HG03378 (cell line): ENCODE data around the gene INF2.
"Not testable (repeated sequence)": the region's sequence is repeated elsewhere in the genome, so short reads cannot be mapped to it uniquely, and the experiment has no call there.

Source experiments
- ATAC-seq: cut with Tn5 transposase; IDR thresholded peaks from one replicate; pipeline ENCODE4 v1.9.1; 2021; ENCODE audit warnings: mild to moderate bottlenecking, moderate library complexity; ENCODE audit not compliant: unreplicated experiment

The INF2 gene

GRCh38 chr14:104689109-104689880 lies at the start of gene INF2:
Gene INF2, plus strand, starts transcription at chr14:104689618. Its CDS starts 11,748 bp downstream, at chr14:104701366.
- ATAC-seq = no peak

GRCh38 chr14:104639885-104640548 lies 49.4 kb upstream of the INF2 start:
- ATAC-seq = no peak

- no peak for ATAC-seq
Measured at GRCh38 chr14:104640681-104641080, 48.7 kb upstream of the INF2 start.

GRCh38 chr14:104641753-104642539 lies 47.5 kb upstream of the INF2 start:
- no peak for ATAC-seq

- no peak for ATAC-seq
Measured at GRCh38 chr14:104642540-104642868, 46.9 kb upstream of the INF2 start.

- ATAC-seq = no peak
Measured at GRCh38 chr14:104643306-104643705, 46.1 kb upstream of the INF2 start.

GRCh38 chr14:104644091-104644635 lies 45.3 kb upstream of the INF2 start:
- no peak for ATAC-seq

- no peak for ATAC-seq
Measured at GRCh38 chr14:104644656-104645378, 44.6 kb upstream of the INF2 start.

GRCh38 chr14:104647467-104648043 lies 41.9 kb upstream of the INF2 start:
- no peak for ATAC-seq

- ATAC-seq = no peak
Measured at GRCh38 chr14:104650057-104650980, 39.1 kb upstream of the INF2 start.

- no peak for ATAC-seq
Measured at GRCh38 chr14:104650981-104651875, 38.2 kb upstream of the INF2 start.

GRCh38 chr14:104651876-104652260 lies 37.5 kb upstream of the INF2 start:
- no peak for ATAC-seq

- no peak for ATAC-seq
Measured at GRCh38 chr14:104652386-104652785, 37.0 kb upstream of the INF2 start.

GRCh38 chr14:104653130-104653920 lies 36.1 kb upstream of the INF2 start:
- ATAC-seq = not testable (repeated sequence)

- ATAC-seq = no peak
Measured at GRCh38 chr14:104654119-104654518, 35.3 kb upstream of the INF2 start.

GRCh38 chr14:104655128-104655848 lies 34.1 kb upstream of the INF2 start:
- no peak for ATAC-seq
